ENCODE measurements around the gene PALD1. TPM values are rescaled to one million over a fixed set of nuclear protein-coding genes. Genes with fewer than 3 reads are reported as not detected.

The PALD1 gene
- total and polyA plus RNA-seq, 2 of the 13 experiments (the other 11 are each of a cell fraction or from before 2014, with no cell fraction given) = 0.07 to 0.09 TPM

Other genes starting within 250 kb of the PALD1 start
- 250 and 371 TPM in 2 replicates for gene PPA1, start 245.3 kb upstream of the PALD1 start, total RNA-seq (2016; rRNA removed; fragmentation: Illumina TruSeq; extraction: Trizol)
- gene PPA1, start 245.3 kb upstream of the PALD1 start, polyA plus RNA-seq (2011; rRNA removed) = 104 and 136 TPM in 2 replicates
- under 0.01 TPM in 1 of 2 replicates, not detected in the other for gene NPFFR1, start 194.8 kb upstream of the PALD1 start, total RNA-seq (2016; rRNA removed; fragmentation: Illumina TruSeq; extraction: Trizol)
- gene NPFFR1, start 194.8 kb upstream of the PALD1 start, polyA plus RNA-seq (2011; rRNA removed) = not detected in 2 replicates
- gene LRRC20, start 96.1 kb upstream of the PALD1 start, total RNA-seq (2016; rRNA removed; fragmentation: Illumina TruSeq; extraction: Trizol) = 37.5 and 38.6 TPM in 2 replicates
- 31.1 and 37.0 TPM in 2 replicates for gene LRRC20, start 96.1 kb upstream of the PALD1 start, polyA plus RNA-seq (2011; rRNA removed)
- gene EIF4EBP2, start 74.6 kb upstream of the PALD1 start, total RNA-seq (2016; rRNA removed; fragmentation: Illumina TruSeq; extraction: Trizol) = 22.0 and 38.0 TPM in 2 replicates
- 15.2 and 16.9 TPM in 2 replicates for gene EIF4EBP2, start 74.6 kb upstream of the PALD1 start, polyA plus RNA-seq (2011; rRNA removed)
- 0.24 TPM in 1 of 2 replicates, not detected in the other for gene NODAL, start 37.1 kb upstream of the PALD1 start, total RNA-seq (2016; rRNA removed; fragmentation: Illumina TruSeq; extraction: Trizol)
- not detected in 2 replicates for gene NODAL, start 37.1 kb upstream of the PALD1 start, polyA plus RNA-seq (2011; rRNA removed)
- 0.32 and 1.00 TPM in 2 replicates for gene PRF1, start 124.0 kb downstream of the PALD1 start, total RNA-seq (2016; rRNA removed; fragmentation: Illumina TruSeq; extraction: Trizol)
- 1.4 and 1.7 TPM in 2 replicates for gene PRF1, start 124.0 kb downstream of the PALD1 start, polyA plus RNA-seq (2011; rRNA removed)
- gene ADAMTS14, start 193.7 kb downstream of the PALD1 start, total RNA-seq (2016; rRNA removed; fragmentation: Illumina TruSeq; extraction: Trizol) = 0.04 TPM in 1 of 2 replicates, not detected in the other
- gene ADAMTS14, start 193.7 kb downstream of the PALD1 start, polyA plus RNA-seq (2011; rRNA removed) = 0.07 and 0.10 TPM in 2 replicates

Data from HepG2 (cell line).